IPS-18c (cell line): ENCODE results near the gene FCER1G.
A peak's percentile ranks its signal among the peaks of the same experiment; 100 is the strongest.

ENCODE experiments used
- H3K4me3 ChIP-seq: 2 replicates; pipeline ENCODE4 v1.7.0; 2013; ENCODE audit warnings: low read depth, mild to moderate bottlenecking, low read length, moderate library complexity; ENCODE audit not compliant: insufficient read depth
- H3K9me3 ChIP-seq: one replicate; pipeline ENCODE4 v1.6.1; 2013; ENCODE audit warnings: mild to moderate bottlenecking, low read length, moderate library complexity; ENCODE audit not compliant: control insufficient read depth, insufficient read depth

FCER1G gene

DNA sequence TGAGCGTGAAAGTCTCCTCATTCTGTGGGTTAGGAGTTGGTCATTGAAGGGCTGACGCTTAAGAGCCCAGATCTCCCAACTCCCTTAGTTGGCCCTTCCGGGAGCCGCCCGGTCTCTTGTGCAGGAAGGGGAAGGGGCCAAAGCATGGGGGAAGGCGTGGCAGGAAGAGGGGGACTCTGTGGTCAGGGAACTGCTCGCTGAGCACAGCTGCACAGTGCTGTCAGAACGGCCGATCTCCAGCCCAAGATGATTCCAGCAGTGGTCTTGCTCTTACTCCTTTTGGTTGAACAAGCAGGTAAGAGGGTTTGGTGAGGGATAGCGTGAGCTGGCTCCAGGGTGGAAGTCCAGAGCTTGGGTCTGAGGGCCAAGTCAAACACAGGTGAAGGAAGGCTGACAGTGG, at the start of gene FCER1G:
Gene FCER1G (plus strand): TSS at position 220 of the 400 bp plus-strand sequence. CDS start 27 bp downstream, at position 247.
- H3K9me3 ChIP-seq = peaks cover 2% of the 10 kb centered on the region
- no peak within 1 kb of the TSS for H3K4me3 ChIP-seq

DNA sequence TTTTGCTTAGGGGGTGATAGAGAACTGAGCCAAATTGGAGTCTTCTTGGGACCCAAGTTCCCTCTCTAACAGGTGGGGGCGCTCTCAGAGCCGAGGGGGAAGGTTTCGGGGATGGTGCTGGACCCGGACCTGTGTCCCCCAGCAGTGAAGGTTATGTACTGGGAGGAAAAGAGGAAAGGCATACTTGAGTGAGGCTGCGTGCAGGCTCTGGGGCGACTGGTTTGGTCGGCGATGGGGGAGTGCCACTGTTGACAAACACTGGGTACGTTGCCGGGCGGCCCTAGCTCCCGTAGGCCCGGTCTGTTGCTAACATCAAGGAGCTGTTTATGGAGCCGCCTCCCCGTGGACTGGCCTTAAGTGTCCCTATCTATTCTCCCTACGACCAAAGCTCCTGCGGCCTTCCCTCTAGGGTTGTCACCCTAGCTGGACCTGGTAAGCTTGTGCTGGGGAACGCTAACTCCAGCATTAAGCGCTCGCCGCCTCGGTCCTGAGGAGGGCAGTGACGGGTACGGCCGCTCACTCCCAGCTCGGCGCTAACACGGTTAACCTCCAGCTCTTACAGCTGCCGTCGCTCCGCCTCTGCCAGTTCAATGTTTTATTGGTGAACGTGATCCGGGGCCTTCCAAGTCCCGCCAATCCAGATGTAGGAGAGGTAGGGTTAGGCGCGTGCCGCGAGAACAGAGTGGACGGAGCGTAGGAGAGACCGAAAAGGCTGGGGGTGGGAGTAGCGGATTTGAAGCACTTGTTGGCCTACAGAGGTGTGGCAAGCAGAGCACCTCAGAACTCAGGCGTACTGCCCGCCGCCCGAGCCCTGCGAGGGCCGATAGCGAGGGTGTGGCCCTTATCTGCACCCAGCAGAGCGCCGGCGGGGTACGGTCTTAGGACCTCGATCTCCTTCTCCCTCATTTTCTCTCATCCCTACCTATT, 49.1 kb upstream of the FCER1G start, which contains the start of gene PPOX:
Gene PPOX (plus strand): TSS at position 685 of the 927 bp plus-strand sequence. CDS start 422 bp downstream, outside the sequence.
- no peaks in the 10 kb centered on the region for H3K9me3 ChIP-seq
- peak within 1 kb of the TSS; percentile 98 for H3K4me3 ChIP-seq

DNA sequence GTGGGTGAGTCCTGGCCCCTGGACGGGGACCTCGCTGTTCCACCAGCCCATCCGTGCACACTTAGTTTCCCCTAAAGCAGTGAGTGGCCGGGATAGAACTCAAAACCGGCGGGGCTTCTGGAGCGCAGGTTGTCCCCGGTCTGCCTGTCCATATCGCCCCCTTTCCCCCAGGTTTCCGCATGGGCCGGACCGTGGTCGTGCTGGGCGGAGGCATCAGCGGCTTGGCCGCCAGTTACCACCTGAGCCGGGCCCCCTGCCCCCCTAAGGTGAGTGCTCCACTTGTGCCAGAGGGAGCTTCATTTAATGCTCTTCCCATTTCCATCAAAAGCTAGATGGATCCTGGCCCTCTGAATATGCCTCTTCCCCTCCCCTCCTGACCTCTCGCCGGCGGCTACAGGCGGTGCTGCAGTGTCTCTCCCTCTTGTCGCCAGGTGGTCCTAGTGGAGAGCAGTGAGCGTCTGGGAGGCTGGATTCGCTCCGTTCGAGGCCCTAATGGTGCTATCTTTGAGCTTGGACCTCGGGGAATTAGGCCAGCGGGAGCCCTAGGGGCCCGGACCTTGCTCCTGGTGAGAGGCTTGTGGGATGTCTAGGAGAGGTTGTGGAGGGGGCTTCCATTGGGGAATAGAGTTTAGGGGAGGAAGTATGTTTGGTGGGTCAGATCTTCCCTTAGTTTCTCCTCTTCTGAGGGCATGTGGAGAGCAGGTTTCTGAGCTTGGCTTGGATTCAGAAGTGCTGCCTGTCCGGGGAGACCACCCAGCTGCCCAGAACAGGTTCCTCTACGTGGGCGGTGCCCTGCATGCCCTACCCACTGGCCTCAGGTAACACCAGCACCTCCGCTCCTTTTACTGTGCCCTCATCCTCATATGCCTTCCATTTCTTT, 48.2 kb upstream of the FCER1G start:
- no peaks in the 10 kb centered on the region for H3K9me3 ChIP-seq
- H3K4me3 ChIP-seq = peak overlapping the region; percentile 98

DNA sequence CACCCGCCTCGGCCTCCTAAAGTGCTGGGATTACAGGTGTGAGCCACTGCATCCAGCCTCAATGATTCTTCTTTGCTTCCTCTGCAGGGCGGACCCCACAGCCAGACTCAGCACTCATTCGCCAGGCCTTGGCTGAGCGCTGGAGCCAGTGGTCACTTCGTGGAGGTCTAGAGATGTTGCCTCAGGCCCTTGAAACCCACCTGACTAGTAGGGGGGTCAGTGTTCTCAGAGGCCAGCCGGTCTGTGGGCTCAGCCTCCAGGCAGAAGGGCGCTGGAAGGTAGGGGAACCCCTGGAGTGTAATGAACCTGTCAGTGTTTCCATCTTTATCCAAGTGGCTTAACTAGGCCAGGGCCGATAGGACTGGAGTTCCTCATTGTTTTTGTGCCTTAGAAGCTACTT, 46.2 kb upstream of the FCER1G start:
- H3K9me3 ChIP-seq = no peaks in the 10 kb centered on the region

DNA sequence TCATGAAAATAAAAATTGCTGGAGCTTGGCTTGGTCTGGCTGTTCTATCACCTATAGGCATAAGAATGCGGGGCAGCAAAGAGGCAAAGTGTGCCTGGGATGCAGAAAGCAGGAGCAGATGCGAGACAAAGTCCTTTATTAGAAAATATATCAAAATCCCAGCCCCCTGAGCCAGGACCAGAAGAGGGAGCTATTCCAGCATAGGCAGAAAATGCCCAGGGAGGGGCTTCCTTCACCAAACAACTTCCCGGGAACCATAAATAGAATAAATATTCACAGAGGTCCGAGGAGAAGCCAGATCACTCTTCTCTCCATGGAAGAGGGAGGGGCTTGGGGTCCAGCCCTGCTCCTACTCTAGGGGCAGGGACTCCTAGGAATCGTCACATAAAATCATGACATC, 43.9 kb upstream of the FCER1G start:
- Histone ChIP-seq H3K4me3 (no peak overlapping the region), H3K9me3 (no peaks in the 10 kb centered on the region)

More for the DNA sequence above, 46.2 kb upstream of the FCER1G start:
- no peak overlapping the region for H3K4me3 ChIP-seq

DNA sequence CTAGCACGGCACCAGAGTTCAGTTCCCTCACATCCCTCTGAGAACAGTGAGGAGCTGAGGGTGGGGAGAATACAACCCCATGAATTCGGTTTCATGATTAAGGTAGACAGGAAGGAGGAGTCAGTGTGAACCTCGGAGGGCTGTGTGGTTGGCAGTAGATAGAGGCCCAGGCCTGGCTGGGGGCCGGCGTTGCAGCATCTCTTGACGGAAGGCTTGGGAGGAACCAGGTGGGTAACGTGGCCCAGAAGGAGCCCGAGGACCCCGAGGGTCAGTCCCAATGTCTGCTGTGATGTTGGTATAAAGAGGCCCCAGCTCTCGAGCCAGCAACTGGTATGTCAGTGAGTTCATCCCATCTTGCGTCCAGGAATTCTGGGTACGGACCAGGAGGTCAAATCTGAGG, 43.4 kb upstream of the FCER1G start:
- H3K4me3 ChIP-seq = no peak overlapping the region
- no peaks in the 10 kb centered on the region for H3K9me3 ChIP-seq

DNA sequence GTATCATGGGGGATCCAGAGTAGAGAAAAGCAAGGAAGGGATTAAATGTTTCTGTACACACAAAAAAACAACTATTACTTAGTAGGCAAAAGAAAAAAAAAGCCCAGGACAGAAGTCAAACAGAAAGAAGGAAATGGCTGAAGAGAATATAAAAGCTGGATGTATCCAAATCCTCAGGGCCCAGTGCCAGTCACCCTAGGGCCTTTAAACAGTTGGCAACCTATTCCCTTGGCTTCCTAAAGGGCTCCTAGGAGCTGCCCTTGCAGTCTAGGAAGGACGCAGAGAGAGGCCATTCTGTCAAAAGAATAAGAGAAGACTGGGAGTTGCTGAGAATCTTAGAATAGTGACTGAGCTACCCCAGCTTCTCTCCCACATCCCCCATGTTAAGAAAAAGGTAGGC, 42.7 kb upstream of the FCER1G start:
- Histone ChIP-seq H3K9me3 (no peaks in the 10 kb centered on the region), H3K4me3 (no peak overlapping the region)

DNA sequence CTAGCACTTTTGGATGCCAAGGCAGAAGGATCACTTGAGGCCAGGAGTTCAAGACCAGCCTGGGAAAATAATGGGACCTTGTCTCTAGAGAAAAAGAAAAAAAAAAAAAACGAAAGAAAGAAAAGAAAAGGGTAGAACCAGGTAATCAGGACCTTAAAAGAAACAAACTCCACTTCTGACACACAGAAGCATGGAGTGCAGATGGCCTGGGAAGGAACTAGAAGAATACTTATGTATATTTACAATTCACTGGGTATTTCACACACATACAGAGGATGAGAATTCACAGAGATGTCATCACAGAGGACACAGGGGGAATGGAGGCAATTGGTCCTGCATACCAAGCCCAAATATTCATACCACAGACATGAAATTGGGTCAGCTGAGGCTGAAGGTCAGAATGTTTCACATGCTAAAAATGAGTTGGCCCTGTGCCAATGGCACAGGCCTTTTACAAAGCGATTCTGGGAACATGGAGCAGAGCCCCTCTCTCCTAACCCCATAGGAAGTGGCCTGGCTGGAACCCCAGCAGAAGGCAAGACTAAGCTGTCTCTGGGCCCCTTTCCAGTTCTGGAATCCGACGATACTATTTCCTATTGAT, 42.2 kb upstream of the FCER1G start:
- Histone ChIP-seq H3K9me3 (no peaks in the 10 kb centered on the region), H3K4me3 (no peak overlapping the region)

DNA sequence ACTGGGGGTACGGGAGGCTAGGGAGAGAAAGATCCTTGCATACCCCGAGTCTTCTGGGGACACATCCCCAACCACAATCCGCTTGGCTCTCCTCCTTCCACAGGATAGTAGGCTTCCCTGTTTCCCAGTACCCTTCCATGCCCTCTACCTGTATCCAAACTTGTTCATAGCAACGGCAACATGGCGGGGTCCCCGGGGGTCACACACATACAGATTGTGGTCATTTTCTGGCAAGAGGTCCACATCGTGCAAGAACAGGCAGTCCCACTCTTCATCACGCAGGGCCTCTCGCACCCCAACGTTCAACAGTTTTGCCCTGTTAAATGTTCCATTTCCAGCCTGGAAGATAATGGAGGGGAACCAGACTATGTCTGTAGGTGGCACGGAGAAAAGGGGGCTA, 41.4 kb upstream of the FCER1G start:
- Histone ChIP-seq H3K4me3 (no peak overlapping the region), H3K9me3 (no peaks in the 10 kb centered on the region)

DNA sequence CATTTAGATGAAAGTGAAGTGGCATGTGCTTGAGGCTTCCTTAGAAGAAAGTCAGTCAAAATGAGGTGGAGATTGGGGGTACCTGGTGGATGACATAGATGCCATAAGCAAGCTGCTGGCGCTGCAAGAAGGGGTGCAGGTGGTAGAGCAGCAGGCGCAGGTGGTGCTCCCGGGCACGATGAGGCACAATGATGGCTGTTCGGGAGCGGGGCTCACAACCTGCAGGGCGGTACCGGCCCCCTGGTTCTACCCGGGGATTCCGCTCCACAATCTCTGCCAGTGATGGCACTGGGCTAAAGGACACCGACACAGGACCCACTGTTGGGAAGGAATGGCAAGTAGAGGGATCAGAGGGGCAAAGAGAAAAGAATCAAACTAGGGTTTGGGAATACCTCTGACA, 40.2 kb upstream of the FCER1G start:
- Histone ChIP-seq H3K9me3 (no peaks in the 10 kb centered on the region), H3K4me3 (no peak overlapping the region)

DNA sequence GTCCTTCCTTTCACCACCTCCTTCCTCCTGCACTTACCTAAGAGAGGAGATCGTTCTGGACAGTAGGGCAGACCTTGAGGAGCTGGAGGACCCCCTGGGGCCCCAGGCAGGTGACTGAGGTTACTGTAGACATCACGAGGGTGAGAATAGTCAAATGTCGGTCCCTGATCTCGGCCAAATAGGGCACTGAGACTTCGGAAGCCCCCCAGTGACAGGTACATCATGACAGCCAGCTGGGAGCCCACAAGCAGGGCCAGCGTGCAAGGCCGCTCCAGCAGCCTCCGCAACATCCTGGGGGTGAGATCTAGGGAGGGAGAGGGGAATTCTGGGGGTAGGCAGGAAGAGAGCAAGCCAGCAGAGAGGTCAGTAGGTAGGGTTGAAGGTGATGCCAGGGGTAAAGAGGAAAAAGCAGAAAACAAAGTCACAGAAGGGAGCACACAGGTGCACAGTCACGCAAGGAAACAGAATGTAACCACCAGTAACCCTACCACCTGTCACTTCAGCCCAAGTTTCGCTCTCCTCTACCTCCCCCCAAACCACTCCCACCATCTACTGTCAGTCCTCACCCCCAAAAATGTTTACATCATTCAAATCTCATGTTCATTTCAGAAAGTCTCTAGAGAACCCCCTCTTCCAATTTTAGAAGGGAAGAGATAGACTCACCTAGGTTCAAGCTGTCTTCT, 39.2 kb upstream of the FCER1G start:
- no peak overlapping the region; the same call in 1 of the 2 replicates for H3K4me3 ChIP-seq
- no peaks in the 10 kb centered on the region for H3K9me3 ChIP-seq

DNA sequence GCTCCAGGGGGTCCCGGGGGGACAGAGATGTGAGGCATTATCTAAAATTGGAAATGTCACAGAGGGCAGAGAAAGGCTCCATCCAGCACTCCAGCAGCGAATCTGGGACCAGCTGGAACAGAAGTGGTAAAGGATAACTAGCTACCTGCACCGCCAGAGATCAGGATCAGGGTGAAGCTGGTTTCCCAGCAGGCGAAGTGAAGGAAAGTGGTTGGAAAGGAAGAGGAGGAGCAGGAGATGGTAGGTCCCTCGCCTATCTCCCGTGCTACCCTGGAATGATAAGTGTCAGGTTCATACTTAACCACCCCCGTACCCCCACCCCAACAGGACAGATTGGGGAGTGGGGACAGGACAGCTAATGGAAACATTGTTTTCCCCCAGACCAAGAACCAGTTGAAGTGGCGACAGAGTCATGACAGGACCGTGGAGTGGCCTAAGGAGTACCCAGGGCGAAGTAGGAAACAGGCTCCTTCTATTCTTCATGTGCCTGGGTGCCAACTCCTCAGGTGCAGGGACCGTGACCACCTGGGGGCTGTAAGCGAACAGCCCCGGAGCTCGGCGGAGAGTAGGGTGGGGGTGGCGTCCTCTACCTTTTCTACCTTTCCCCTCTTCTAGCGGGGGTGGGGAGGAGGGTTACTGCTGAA, 38.5 kb upstream of the FCER1G start:
- H3K9me3 ChIP-seq = no peaks in the 10 kb centered on the region
- peak overlapping the region; percentile 90 for H3K4me3 ChIP-seq

DNA sequence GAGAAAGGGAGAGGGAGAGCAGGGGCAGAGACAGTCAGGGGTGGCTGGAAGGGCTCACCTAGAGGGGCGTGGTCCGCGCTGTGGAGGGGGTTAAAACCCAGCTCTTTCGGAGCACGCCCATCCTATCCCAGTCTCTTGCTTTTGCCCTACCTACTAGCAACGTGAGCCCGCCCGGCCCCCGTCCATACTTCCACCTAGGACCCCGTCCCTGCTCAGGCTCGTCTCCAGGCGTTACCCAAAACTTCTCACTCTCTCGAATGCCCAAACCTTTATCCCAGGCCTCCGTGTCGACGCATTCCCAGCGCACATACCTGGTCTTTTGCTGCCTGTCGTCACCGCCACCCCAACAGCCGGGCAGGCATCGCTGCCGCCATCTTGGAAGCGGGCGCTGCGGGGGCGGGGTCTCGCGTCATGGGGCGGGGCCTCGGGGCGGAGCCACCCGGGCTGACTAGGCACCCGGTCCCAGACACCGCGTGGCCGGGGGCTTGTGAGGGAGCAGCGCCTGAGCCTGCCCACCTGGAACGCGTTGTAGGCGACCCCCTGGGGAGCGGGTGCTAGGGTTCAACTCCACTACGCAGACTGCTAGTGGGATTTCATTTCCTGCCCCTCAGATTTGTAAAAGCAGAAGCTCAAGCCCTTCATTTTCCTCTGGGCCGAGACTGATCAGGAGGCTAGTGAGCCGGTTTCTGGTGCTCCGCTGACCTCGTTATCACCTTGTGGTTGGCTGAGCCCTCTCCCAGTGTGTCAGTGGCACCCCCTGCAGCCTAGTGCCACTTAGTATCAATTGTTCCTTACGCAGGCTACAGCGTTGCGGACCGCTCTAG, 37.8 kb upstream of the FCER1G start, which contains the start of gene B4GALT3:
Gene B4GALT3 (minus strand): TSS at position 396 of the 824 bp plus-strand sequence. CDS start 1,447 bp downstream, outside the sequence.
- no peaks in the 10 kb centered on the region for H3K9me3 ChIP-seq
- peak within 1 kb of the TSS; percentile 90 for H3K4me3 ChIP-seq

DNA sequence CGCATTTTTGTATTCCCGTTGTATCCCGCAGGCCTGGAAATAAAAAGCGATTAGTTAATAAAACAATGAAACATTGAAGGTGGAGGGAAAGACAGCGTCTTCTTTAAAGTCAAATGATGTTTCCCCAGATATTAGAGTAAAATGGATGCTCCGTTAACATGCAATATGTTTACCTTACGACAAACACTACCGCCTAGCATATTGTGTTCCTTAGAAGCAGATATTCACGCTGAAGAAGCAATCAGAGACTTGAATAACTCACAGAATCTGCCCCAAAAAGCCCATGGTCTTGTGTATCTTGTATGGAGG, 37.2 kb upstream of the FCER1G start:
- Histone ChIP-seq H3K9me3 (no peaks in the 10 kb centered on the region), H3K4me3 (peak overlapping the region; percentile 90; the same call in 1 of the 2 replicates)

DNA sequence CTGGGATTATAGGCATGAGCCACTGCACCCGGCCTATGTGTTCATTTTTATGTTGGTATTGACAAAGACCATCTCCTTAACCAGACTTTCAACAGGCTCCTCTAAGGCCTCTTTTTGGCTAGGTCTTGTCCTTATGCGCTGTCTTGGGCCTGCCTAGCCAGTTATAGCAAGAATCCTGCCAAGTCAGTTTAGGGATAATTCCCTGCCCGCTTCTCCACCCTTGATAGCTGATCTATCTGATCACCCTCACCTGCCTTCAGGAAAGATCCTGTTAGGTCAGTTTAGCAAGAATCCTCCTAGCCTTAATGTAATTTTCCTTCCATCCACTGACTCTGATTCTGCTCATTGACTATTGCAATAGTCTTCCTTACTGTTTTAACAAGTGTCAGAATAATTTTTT, 35.4 kb upstream of the FCER1G start:
- no peaks in the 10 kb centered on the region for H3K9me3 ChIP-seq
- H3K4me3 ChIP-seq = no peak overlapping the region

DNA sequence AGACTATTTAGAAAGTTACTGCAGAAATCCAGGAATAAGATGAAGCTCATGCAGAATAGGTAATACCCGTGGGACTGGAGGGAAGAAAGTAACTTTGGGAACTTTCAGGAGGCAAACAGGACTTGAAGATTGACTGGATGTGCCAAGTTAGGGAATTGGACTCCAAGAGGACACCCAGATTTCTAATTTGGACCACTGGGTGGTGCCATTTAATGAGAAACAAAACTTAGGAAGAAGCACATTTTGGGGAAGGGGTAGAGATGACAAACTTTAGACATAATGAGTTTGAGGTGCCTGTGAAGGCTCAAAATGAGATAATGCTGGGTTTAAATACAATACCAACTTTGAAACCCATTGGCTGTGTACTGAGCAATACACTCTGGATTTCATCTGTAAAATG, 34.5 kb upstream of the FCER1G start:
- H3K9me3 ChIP-seq = no peaks in the 10 kb centered on the region
- no peak overlapping the region for H3K4me3 ChIP-seq
